OCI-LY7 (cell line): ENCODE data around the gene TLCD2. TPM values are rescaled to one million over a fixed set of nuclear protein-coding genes. Genes with fewer than 3 reads are reported as not detected.

Source experiments
- BruUV-seq: library from RNA; stranded (reverse); fragments of 400-500 nt; replicated peaks from 2 replicates; lab custom pipeline; 2021; lab: Mats Ljungman, UMichigan
- CTCF ChIA-PET: fragments of 300-600 bp; sonication (Branson Sonifier 250); formaldehyde crosslinking; loops from one replicate; lab custom pipeline; 2022; ENCODE audit warnings: antibody characterized with exemption; ENCODE audit not compliant: unreplicated experiment; lab: Charles Lee
- POLR2A ChIA-PET: fragments of 300-600 bp; sonication (Branson Sonifier 250); formaldehyde crosslinking; loops from one replicate; lab custom pipeline; 2022; ENCODE audit warnings: antibody characterized with exemption; lab: Charles Lee
- DNase-seq: peaks from one replicate; pipeline ENCODE4 v3.0.0-alpha.2; 2015; ENCODE audit warnings: low spot score
- H2AFZ ChIP-seq: fragments of 200-600 bp; sonication (generic), shearing (Covaris generic); 2 replicates; pipeline ENCODE4 v1.6.1; 2014; ENCODE audit warnings: mild to moderate bottlenecking, antibody characterized with exemption, low read length, moderate library complexity
- H3K27ac ChIP-seq: fragments of 200-600 bp; sonication (generic); 2 replicates; pipeline ENCODE4 v1.5.1; 2014; ENCODE audit warnings: mixed run types, low read depth, mild to moderate bottlenecking, moderate library complexity, low read length, inconsistent platforms; ENCODE audit not compliant: poor library complexity, severe bottlenecking
- H3K36me3 ChIP-seq: fragments of 200-600 bp; sonication (generic); 2 replicates; pipeline ENCODE4 v1.6.1; 2014; ENCODE audit warnings: mild to moderate bottlenecking, antibody characterized with exemption, low read length, moderate library complexity, mixed read lengths; ENCODE audit not compliant: insufficient read depth
- H3K4me1 ChIP-seq: fragments of 200-600 bp; sonication (generic); 2 replicates; pipeline ENCODE4 v1.5.1; 2014; ENCODE audit warnings: mild to moderate bottlenecking, low read length; ENCODE audit not compliant: insufficient read depth, poor library complexity, severe bottlenecking
- H3K4me2 ChIP-seq: fragments of 200-600 bp; sonication (generic); 2 replicates; pipeline ENCODE4 v1.6.1; 2014; ENCODE audit warnings: mild to moderate bottlenecking, low read length
- H3K4me3 ChIP-seq: fragments of 200-600 bp; sonication (generic); 2 replicates; pipeline ENCODE4 v1.5.1; 2014; ENCODE audit warnings: mild to moderate bottlenecking, low read depth, low read length; ENCODE audit not compliant: poor library complexity, severe bottlenecking
- H3K79me2 ChIP-seq: fragments of 200-600 bp; sonication (generic); 2 replicates; pipeline ENCODE4 v1.6.1; 2016; ENCODE audit warnings: low read depth, mild to moderate bottlenecking, low read length, moderate library complexity, mixed read lengths; ENCODE audit not compliant: insufficient read depth
- H3K9me2 ChIP-seq: fragments of 200-600 bp; sonication (generic); 2 replicates; pipeline ENCODE4 v1.6.1; 2016; ENCODE audit warnings: mild to moderate bottlenecking, low read length, mixed read lengths; ENCODE audit not compliant: insufficient read depth
- H3K9me3 ChIP-seq: fragments of 200-600 bp; sonication (generic); 2 replicates; pipeline ENCODE4 v1.6.1; 2014; ENCODE audit warnings: mild to moderate bottlenecking, mixed run types, low read length, mixed read lengths
- H4K20me1 ChIP-seq: fragments of 200-600 bp; sonication (generic); 2 replicates; pipeline ENCODE4 v1.6.1; 2014; ENCODE audit warnings: mild to moderate bottlenecking, antibody characterized with exemption, low read length, moderate library complexity, mixed read lengths; ENCODE audit not compliant: insufficient read depth
- CTCF ChIP-seq: fragments of 200-600 bp; sonication (generic); conservative IDR thresholded peaks from 2 replicates; pipeline ENCODE4 v1.5.1; 2014; ENCODE audit warnings: mild to moderate bottlenecking, antibody characterized with exemption, low read length, moderate library complexity, mixed read lengths
- EZH2phosphoT487 ChIP-seq: fragments of 200-600 bp; sonication (generic); IDR thresholded peaks from 2 replicates; pipeline ENCODE4 v1.6.1; 2018; ENCODE audit warnings: low read depth, borderline replicate concordance, mild to moderate bottlenecking, mixed run types, antibody characterized with exemption, low read length, moderate library complexity, mixed read lengths
- intact Hi-C: fragments of 100-400 bp; cut with micrococcal nuclease; formaldehyde crosslinking; loops from one replicate; pipeline ENCODE4 v1.10.0; 2022; ENCODE audit not compliant: unreplicated experiment
- total RNA-seq, 2 experiments: library from RNA; depleted of rRNA in 1 of 2; stranded (reverse); fragments of >200 nt in 1 of 2; shearing (Covaris generic) in 1 of 2; gene quantifications; 2 replicates each; pipeline ENCODE4 v1.2.3, GENCODE V29; 2014 to 2022

Gene TLCD2
- total RNA-seq, 2 experiments from 2014 or later: not detected

GRCh38 chr17:1712271-1712670, 2.1 kb upstream of the TLCD2 start:
- H3K9me2 ChIP-seq: no peaks in the 10 kb centered on the region
- no peak for DNase-seq
- H4K20me1 ChIP-seq: no peaks in the 10 kb centered on the region
- no peak overlapping the region for H2AFZ ChIP-seq
- no peak overlapping the region for H3K4me2 ChIP-seq
- H3K79me2 ChIP-seq: no peaks in the 10 kb centered on the region
- H3K9me3 ChIP-seq: no peaks in the 10 kb centered on the region
- H3K27ac ChIP-seq: no peak overlapping the region
- intact Hi-C loops: loop anchor here (10.0 kb wide), 1 partner anchor 147 kb away; the partner anchor contains the start of gene PITPNA
- no peak overlapping the region for H3K4me3 ChIP-seq
- ChIA-PET POLR2A (no interaction called here), CTCF (no interaction called here)
- peaks cover 11% of the 10 kb centered on the region for H3K4me1 ChIP-seq
- H3K36me3 ChIP-seq: no peaks in the 10 kb centered on the region
- no TSS peak for BruUV-seq
- TF ChIP-seq CTCF (no peak), EZH2phosphoT487 (no peak)

DNA sequence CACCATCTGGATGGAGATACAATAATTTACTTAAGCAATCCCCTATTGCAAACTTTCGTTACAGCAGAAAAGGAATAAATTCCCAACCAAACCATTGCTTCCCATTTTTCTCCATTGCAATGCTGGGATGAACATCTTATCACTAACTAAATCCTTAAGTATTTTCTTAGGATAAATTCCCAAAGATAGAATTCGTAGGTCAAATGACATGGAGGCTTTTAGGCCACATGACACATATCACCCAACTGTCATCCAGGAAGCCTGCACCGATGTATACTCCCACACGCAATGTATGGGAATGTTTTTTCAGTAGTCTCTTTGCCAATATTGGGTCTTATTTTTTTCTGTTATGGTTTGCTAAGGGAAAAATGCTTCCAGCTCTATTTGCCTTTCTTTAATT, 1.6 kb upstream of the TLCD2 start:
- DNase-seq: no peak
- Histone ChIP-seq H3K79me2 (no peaks in the 10 kb centered on the region), H2AFZ (no peak overlapping the region), H3K9me2 (no peaks in the 10 kb centered on the region), H3K9me3 (no peaks in the 10 kb centered on the region), H3K4me2 (no peak overlapping the region), H3K4me1 (peaks cover 10% of the 10 kb centered on the region), H4K20me1 (no peaks in the 10 kb centered on the region), H3K27ac (no peak overlapping the region), H3K36me3 (no peaks in the 10 kb centered on the region), H3K4me3 (no peak overlapping the region)
- ChIA-PET CTCF (no interaction called here), POLR2A (no interaction called here)
- intact Hi-C loops: loop anchor here (10.0 kb wide), 1 partner anchor 147 kb away; the partner anchor contains the start of gene PITPNA
- no peak for TF ChIP-seq CTCF
- TF ChIP-seq EZH2phosphoT487: no peak
- no TSS peak for BruUV-seq

DNA sequence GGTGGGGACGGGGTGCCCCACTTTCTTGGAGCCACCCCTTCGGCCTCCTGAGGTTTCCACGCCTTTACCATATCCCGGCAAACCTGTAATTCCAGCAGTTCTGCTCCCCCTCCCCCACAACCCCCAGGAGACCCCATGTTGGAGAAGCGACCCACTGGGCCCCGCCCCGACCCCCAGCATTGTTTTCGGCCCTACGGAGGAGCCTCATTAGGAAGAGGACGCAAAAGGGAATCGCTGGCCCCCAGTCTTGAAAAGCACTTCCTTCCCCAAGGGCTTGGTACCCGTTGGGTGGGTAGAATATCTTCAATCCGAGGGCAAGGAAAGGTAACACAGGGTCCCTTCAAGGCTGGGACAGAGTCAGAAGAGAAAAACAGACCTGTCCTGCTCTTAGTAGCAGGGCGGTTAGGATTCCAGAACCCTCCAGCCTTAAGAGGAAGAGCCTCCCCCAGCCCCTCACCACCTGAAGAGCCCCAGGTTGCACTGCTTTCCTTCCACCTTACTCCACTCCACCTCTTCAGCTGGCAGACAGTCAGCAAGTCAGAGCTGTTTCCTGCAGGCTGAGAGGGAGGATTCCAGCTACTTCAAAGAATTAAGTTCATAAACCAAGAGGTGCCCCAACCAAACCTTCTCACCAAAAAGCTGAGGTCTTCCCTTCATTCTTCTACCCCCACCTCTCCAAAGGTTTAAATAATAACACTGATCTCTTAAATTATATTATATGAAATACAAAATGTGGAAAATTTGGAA, 803 bp upstream of the TLCD2 start:
- Histone ChIP-seq H3K4me3 (no peak overlapping the region), H4K20me1 (no peaks in the 10 kb centered on the region), H3K79me2 (no peaks in the 10 kb centered on the region), H3K4me2 (no peak overlapping the region), H3K27ac (no peak overlapping the region), H3K9me2 (no peaks in the 10 kb centered on the region), H2AFZ (no peak overlapping the region), H3K9me3 (no peaks in the 10 kb centered on the region), H3K36me3 (no peaks in the 10 kb centered on the region), H3K4me1 (peaks cover 10% of the 10 kb centered on the region)
- intact Hi-C loops: loop anchor here (10.0 kb wide), 1 partner anchor 146 kb away; the partner anchor contains the start of gene PITPNA
- TF ChIP-seq CTCF (no peak), EZH2phosphoT487 (no peak)
- ChIA-PET CTCF (no interaction called here), POLR2A (no interaction called here)
- DNase-seq: no peak
- BruUV-seq: no TSS peak
